ENCODE results near the gene ARPC3. TPM values are rescaled to one million over a fixed set of nuclear protein-coding genes. Genes with fewer than 3 reads are reported as not detected.

Gene ARPC3
- 204 and 234 TPM in 2 replicates for total RNA-seq (2012; rRNA removed)
- polyA plus RNA-seq (2012; rRNA removed): 85.6 and 192 TPM in 2 replicates
- polyA plus RNA-seq (2012; cell fraction: cytosol; rRNA removed): 15.2 and 51.4 TPM in 2 replicates
- polyA plus RNA-seq (2012; cell fraction: nucleus; rRNA removed; ENCODE audit: low replicate concordance): 4.2 and 57.1 TPM in 2 replicates
- percentile 95 among the genes with signal in this experiment for Bru-seq, nascent RNA
- percentile 95 among the genes with signal in this experiment for BruChase-seq, experiment 1, labeled RNA remaining after a 6-hour chase
- BruChase-seq, experiment 2, labeled RNA remaining after a 2-hour chase: percentile 90 among the genes with signal in this experiment
- long read RNA-seq, transcript ARPC3-201 (7 exons, 1,014 nt): major isoform, 136 of 174 reads
- long read RNA-seq, partial matches to known transcripts: 2 of 174 reads
- long read RNA-seq, other reads (novel, unspliced or antisense): 34 of 174 reads

GRCh38 chr12:110449799-110450497 lies at the start of gene ARPC3:
Gene ARPC3, minus strand, starts transcription at chr12:110450337. Its CDS starts 77 bp downstream, at chr12:110450260.
- Histone ChIP-seq H2BK15ac (ENCODE audit: low read depth, low read length) (no peak within 1 kb of the TSS; the same call in 2 of the 3 replicates), H3K9me3 (ENCODE audit: control insufficient read depth, insufficient read depth, low read length) (no peaks in the 10 kb centered on the region), H4K20me1 (ENCODE audit: insufficient read depth, low read length) (peaks cover 18% of the 10 kb centered on the region), H2BK5ac (ENCODE audit: low read depth, low read length, poor library complexity, severe bottlenecking) (peak within 1 kb of the TSS; percentile 80), H3K14ac (replicated peaks; ENCODE audit: low read depth, low read length) (peak within 1 kb of the TSS; percentile 98), H3K4ac (ENCODE audit: low read depth, low read length) (peak within 1 kb of the TSS; percentile 98), H4K91ac (ENCODE audit: insufficient read depth, low read depth, low read length) (peak within 1 kb of the TSS; percentile 93), H2AFZ (replicated peaks; ENCODE audit: low read length, poor library complexity) (peak within 1 kb of the TSS; percentile 93), H3K27me3 (ENCODE audit: control insufficient read depth, insufficient read depth, low read length) (no peaks in the 10 kb centered on the region), H2BK20ac (ENCODE audit: low read depth, low read length) (no peak within 1 kb of the TSS), H2BK120ac (ENCODE audit: low read depth, low read length) (0 out of 2 replicates have a peak within 1 kb of the TSS, but pooled peaks have one; percentile 53), H3K9ac (ENCODE audit: low read depth, low read length) (peak within 1 kb of the TSS; percentile 96), H4K5ac (ENCODE audit: low read depth, low read length) (peak within 1 kb of the TSS; percentile 89), H3K27ac (ENCODE audit: insufficient read depth, low read length) (peak within 1 kb of the TSS; percentile 97), H3K23ac (ENCODE audit: low read depth, low read length) (peak within 1 kb of the TSS; percentile 90; the same call in 1 of the 2 replicates), H4K8ac (ENCODE audit: low read depth in 2 of 2, low read length in 2 of 2) (peak within 1 kb of the TSS; percentile 94 to 97), H3K4me1 (ENCODE audit: control insufficient read depth, insufficient read depth, low read length) (0 out of 2 replicates have a peak, but pooled peaks cover 5% of the 10 kb centered on the region), H2AK5ac (ENCODE audit: low read depth, low read length) (peak within 1 kb of the TSS; percentile 89), H3K56ac (ENCODE audit: extremely low read depth, insufficient read depth, low read length) (peak within 1 kb of the TSS; percentile 98), H3K4me2 (ENCODE audit: low read depth, low read length) (peak within 1 kb of the TSS; percentile 88), H2AK9ac (replicated peaks; ENCODE audit: low read depth, low read length, poor library complexity) (peak within 1 kb of the TSS; percentile 90), H3K79me1 (ENCODE audit: low read depth in 1 of 2, low read length in 2 of 2) (peaks cover 2 to 30% of the 10 kb centered on the region in 2 experiments; a peak in 2 of 4 replicates), H3K9me1 (ENCODE audit: insufficient read depth, low read length) (peaks cover 4% of the 10 kb centered on the region; the same call in 1 of the 2 replicates), H3K18ac (ENCODE audit: low read depth, low read length) (peak within 1 kb of the TSS; percentile 62), H3K4me3 (ENCODE audit: insufficient read depth, low read depth, low read length) (peak within 1 kb of the TSS; percentile 74), H3K36me3 (ENCODE audit: control insufficient read depth, insufficient read depth, low read length) (peaks cover 7% of the 10 kb centered on the region)
- intact Hi-C loops (cut with micrococcal nuclease) (loop anchor here (1.0 to 10.0 kb wide), 5 partner anchors 18 to 438 kb away; partner anchors contain the start of genes FAM216A and GPN3), dilution Hi-C loops (cut with HindIII; ENCODE audit: low sequenced_read_pairs, unreplicated experiment) (no loop called here), in situ Hi-C loops (cut with MboI; ENCODE audit: low sequenced_read_pairs) (loop anchor here (10.0 kb wide), 1 partner anchor 445 kb away; no protein-coding TSS in a partner anchor)
- WGBS, 2 experiments (ENCODE audit: extremely low coverage in 2 of 2, insufficient read length in 1 of 2): 1% methylated on average over 23 of the region's 51 CpGs; no CpG with 5 or more reads in 1 of the 2 experiments
- DNase-seq: peak; percentile 92
- CTCF ChIA-PET: interaction anchor here (0.6 to 1.8 kb wide), 17 partner anchors 18 to 502 kb away, joined by 3 to 15 read pairs (median 3); partner anchors contain the start of genes ATP2A2, FAM216A and GPN3
- peak; percentile 98 for ATAC-seq (ENCODE audit: low read depth)
- TF ChIP-seq SMC3 (IDR thresholded peaks at IDR 0.05; ENCODE audit: low read depth, low read length) (peak; percentile 73), RAD21 (IDR thresholded peaks at IDR 0.05; ENCODE audit: low read length) (peak; percentile 97), POLR2A (IDR thresholded peaks at IDR 0.05; ENCODE audit: low read depth, low read length) (peak; percentile 82), MAZ (IDR thresholded peaks at IDR 0.05; ENCODE audit: borderline replicate concordance, low read depth, low read length) (0 out of 2 replicates have a peak, but pooled peaks have one; percentile 60), CTCF (conservative IDR thresholded peaks at IDR 0.05; ENCODE audit: low read depth, low read length) (peak; percentile 97), NFE2L2 (IDR thresholded peaks at IDR 0.05; ENCODE audit: low read depth, low read length) (no peak), RFX5 (IDR thresholded peaks at IDR 0.05; ENCODE audit: low read depth, low read length) (no peak), CEBPB (IDR thresholded peaks at IDR 0.05; ENCODE audit: low read depth, low read length) (no peak), CHD1 (IDR thresholded peaks at IDR 0.05; ENCODE audit: low read depth, low read length) (no peak), ELK1 (IDR thresholded peaks at IDR 0.05; ENCODE audit: borderline replicate concordance, low read depth, low read length) (0 out of 2 replicates have a peak, but pooled peaks have one; percentile 71), MXI1 (IDR thresholded peaks at IDR 0.05; ENCODE audit: borderline replicate concordance, low read depth, low read length) (0 out of 2 replicates have a peak, but pooled peaks have one; percentile 12), MAFK (IDR thresholded peaks at IDR 0.05; ENCODE audit: low read depth, low read length) (no peak)
- POLR2A ChIA-PET (ENCODE audit: unreplicated experiment): interaction anchor here (0.6 to 1.0 kb wide), 4 partner anchors 18 to 388 kb away, joined by 3 to 13 read pairs (median 4); partner anchors contain the start of gene GPN3
- BruUV-seq (replicated peaks): no TSS peak

All from IMR-90 (cell line).